GM12874 (cell line): ENCODE measurements around the gene KRIT1.

Experiments
- CTCF ChIP-seq: IDR thresholded peaks from 2 replicates; pipeline ENCODE4 v1.5.1; 2011; ENCODE audit warnings: low read depth, mild to moderate bottlenecking, control low read depth, low read length, moderate library complexity; ENCODE audit not compliant: insufficient read depth

Gene KRIT1

GRCh38 chr7:92259610-92260247 is 14.0 kb upstream of the KRIT1 start:
- no peak for TF ChIP-seq CTCF

GRCh38 chr7:92259062-92259461 is 13.3 kb upstream of the KRIT1 start:
- no peak for TF ChIP-seq CTCF

DNA sequence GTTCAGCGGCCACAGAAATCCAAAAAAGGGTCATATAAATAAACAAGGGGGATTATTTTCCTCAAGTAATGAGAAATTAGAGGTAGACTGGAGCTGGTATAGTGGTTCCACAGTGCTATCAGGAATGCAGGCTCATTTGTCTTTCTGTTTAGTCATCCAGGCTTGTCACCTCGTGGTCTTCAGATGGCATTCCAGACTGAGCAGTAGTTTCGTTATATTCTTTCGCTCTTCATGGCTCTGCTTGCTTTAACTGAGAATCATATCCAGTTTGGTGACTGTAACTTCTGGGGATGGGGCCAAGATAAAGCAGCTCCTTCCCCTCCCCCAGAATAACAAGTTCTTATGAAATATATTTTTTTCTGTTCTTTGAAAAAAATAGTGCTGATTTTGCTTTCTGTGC is 9.6 kb upstream of the KRIT1 start:
- TF ChIP-seq CTCF = no peak

DNA sequence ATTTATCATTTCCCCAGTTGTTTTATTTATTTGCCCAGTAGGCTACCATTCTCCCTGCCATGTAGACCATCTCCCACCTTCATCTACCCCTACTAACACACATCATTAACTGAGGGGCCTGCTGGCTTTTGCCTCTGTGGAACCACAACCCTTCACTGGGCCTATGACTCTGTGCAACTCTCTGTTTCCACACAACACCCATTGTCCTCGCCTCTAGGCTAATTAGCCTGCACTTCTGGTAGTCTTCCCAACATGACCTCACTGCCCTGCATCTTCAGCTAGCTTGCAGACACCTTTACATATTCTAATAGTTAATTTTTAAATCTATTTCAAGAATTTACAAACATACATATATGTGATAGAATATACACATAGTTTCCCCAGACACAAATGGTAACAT is 7.5 kb upstream of the KRIT1 start:
- no peak for TF ChIP-seq CTCF

DNA sequence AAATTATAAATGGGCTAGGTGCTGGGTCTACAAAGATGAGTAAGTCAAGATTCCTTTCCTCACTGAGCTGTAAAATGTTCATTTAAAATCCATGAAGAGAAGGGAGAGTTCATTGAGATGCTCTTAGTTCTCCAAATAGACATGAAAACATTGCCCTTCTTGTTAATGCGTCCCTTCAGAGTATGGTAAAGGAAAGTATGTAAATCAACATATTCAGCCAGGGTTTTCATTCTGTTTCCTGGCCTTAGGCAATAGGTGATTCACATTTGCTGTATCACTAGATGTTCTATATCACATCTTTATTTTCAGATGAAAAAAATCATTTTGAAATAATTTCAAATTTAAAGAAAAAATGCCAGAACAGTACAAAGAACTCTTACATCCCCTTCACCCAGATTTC is 5.5 kb upstream of the KRIT1 start:
- no peak for TF ChIP-seq CTCF

DNA sequence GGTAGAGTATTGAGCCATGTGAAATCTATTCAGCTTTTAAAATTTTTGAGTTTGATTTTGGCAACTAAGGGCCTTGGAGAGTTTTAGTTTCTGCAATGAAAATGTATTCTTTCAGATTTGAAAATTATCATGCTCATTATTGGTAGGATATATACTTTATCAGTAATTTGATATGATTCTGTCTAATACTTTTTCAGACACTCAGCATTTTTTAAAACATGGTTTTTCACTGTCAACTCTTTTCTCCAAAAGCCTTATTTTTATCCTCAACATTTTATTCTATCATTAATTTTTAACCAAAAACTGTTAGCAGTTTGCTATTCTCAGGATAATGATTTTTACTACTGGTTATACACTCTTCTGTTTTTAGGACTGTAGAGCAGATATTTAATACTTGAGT is 4.9 kb upstream of the KRIT1 start:
- TF ChIP-seq CTCF = no peak

- no peak for TF ChIP-seq CTCF
These were observed 817 bp upstream of the KRIT1 start for GRCh38 chr7:92246360-92247101.
